Cerebellar cortex (tissue), 1 donor: ENCODE results near the gene DMAP1.
"Not testable (repeated sequence)": the region's sequence is repeated elsewhere in the genome, so short reads cannot be mapped to it uniquely, and the experiment has no call there.

Experiments
- DNase-seq: peaks from one replicate; pipeline ENCODE4 v3.0.0-alpha.2; 2015; ENCODE audit warnings: low spot score

DMAP1 gene

GRCh38 chr1:44213222-44214112 is at the start of gene DMAP1:
TSS of gene DMAP1 (plus strand) at chr1:44213471. CDS start at chr1:44213754, 283 bp downstream.
- peak; percentile 92 for DNase-seq

- no peak for DNase-seq
Measured at GRCh38 chr1:44168520-44169098, 44.7 kb upstream of the DMAP1 start.

GRCh38 chr1:44170281-44170823 is 42.9 kb upstream of the DMAP1 start:
- DNase-seq = no peak

GRCh38 chr1:44174630-44175029 is 38.6 kb upstream of the DMAP1 start:
- DNase-seq = no peak

GRCh38 chr1:44200336-44200735 is 12.9 kb upstream of the DMAP1 start:
- no peak for DNase-seq

GRCh38 chr1:44206545-44206944 is 6.7 kb upstream of the DMAP1 start:
- not testable (repeated sequence) for DNase-seq

- no peak for DNase-seq
Measured at GRCh38 chr1:44208226-44208625, 5.0 kb upstream of the DMAP1 start.

- DNase-seq = no peak
Measured at GRCh38 chr1:44210595-44210994, 2.7 kb upstream of the DMAP1 start.

GRCh38 chr1:44212355-44213221 is 683 bp upstream of the DMAP1 start:
- DNase-seq = no peak

GRCh38 chr1:44217809-44218410 is 4.6 kb downstream of the DMAP1 start:
- DNase-seq = peak; percentile 84

GRCh38 chr1:44218503-44219300 is 5.4 kb downstream of the DMAP1 start:
- DNase-seq = no peak

GRCh38 chr1:44219301-44219626 is 6.0 kb downstream of the DMAP1 start:
- DNase-seq = no peak

GRCh38 chr1:44220001-44220751 is 6.9 kb downstream of the DMAP1 start:
- no peak for DNase-seq

GRCh38 chr1:44220755-44221154 is 7.5 kb downstream of the DMAP1 start:
- DNase-seq = no peak

- no peak for DNase-seq
Measured at GRCh38 chr1:44221769-44222168, 8.5 kb downstream of the DMAP1 start.

GRCh38 chr1:44222397-44223186 is 9.3 kb downstream of the DMAP1 start:
- DNase-seq = no peak

- DNase-seq = no peak
Measured at GRCh38 chr1:44223187-44223610, 9.9 kb downstream of the DMAP1 start.

- DNase-seq = no peak
Measured at GRCh38 chr1:44225761-44226160, 12.5 kb downstream of the DMAP1 start.

- no peak for DNase-seq
Measured at GRCh38 chr1:44227211-44227610, 13.9 kb downstream of the DMAP1 start.
